HepG2 (cell line): ENCODE measurements around the gene SLC35B2. TPM values are rescaled to one million over a fixed set of nuclear protein-coding genes. Genes with fewer than 3 reads are reported as not detected.

ENCODE experiments used
- ATRX ChIP-seq: sonication (generic); formaldehyde crosslinking; IDR thresholded peaks from 2 replicates; pipeline ENCODE4 v1.4.0; 2020; ENCODE audit warnings: missing genetic modification reagents, borderline replicate concordance
- BCL6 ChIP-seq: IDR thresholded peaks from 2 replicates; pipeline ENCODE4 v1.6.1; 2016; ENCODE audit warnings: missing genetic modification reagents, missing compliant biosample characterization
- DMAP1 ChIP-seq: IDR thresholded peaks from 2 replicates; pipeline ENCODE4 v1.6.1; 2016
- KAT8 ChIP-seq: IDR thresholded peaks from 2 replicates; pipeline ENCODE4 v1.6.1; 2016; ENCODE audit warnings: missing genetic modification reagents, missing compliant biosample characterization
- KDM3A ChIP-seq: IDR thresholded peaks from 2 replicates; pipeline ENCODE4 v1.6.1; 2018; ENCODE audit warnings: low read depth, missing compliant biosample characterization
- KDM6A ChIP-seq: IDR thresholded peaks from 2 replicates; pipeline ENCODE4 v1.6.1; 2016; ENCODE audit warnings: low read depth
- MAFF ChIP-seq: IDR thresholded peaks from 2 replicates; pipeline ENCODE4 v1.6.1; 2011; ENCODE audit warnings: low read depth, low read length, improper control_type of control experiment
- NR2F6 ChIP-seq, 2 experiments: IDR thresholded peaks; 2 replicates each; pipeline ENCODE4 v1.6.1; 2016; ENCODE audit warnings: antibody characterized with exemption in 1 of 2, mild to moderate bottlenecking in 1 of 2
- PCBP1 ChIP-seq: fragments of 200-400 bp; formaldehyde crosslinking; IDR thresholded peaks from 2 replicates; pipeline ENCODE4 v1.6.1; 2017; ENCODE audit warnings: mild to moderate bottlenecking, low read depth, low read length, borderline replicate concordance
- PHF8 ChIP-seq: sonication (generic); formaldehyde crosslinking; IDR thresholded peaks from 2 replicates; pipeline ENCODE4 v1.5.0; 2020; ENCODE audit warnings: missing genetic modification reagents
- PTBP1 ChIP-seq: fragments of 200-400 bp; formaldehyde crosslinking; IDR thresholded peaks from 2 replicates; pipeline ENCODE4 v1.6.1; 2018; ENCODE audit warnings: low read length, low read depth; ENCODE audit not compliant: poor library complexity, severe bottlenecking
- RELA ChIP-seq: sonication (generic); formaldehyde crosslinking; IDR thresholded peaks from 2 replicates; pipeline ENCODE4 v1.4.0; 2020; ENCODE audit warnings: missing genetic modification reagents
- SKI ChIP-seq: fragments of 450-650 bp; IDR thresholded peaks from one replicate; pipeline ENCODE4 v1.6.1; 2018; ENCODE audit warnings: mild to moderate bottlenecking; ENCODE audit not compliant: partially characterized antibody
- SOX6 ChIP-seq, 2 experiments: fragments of 450-650 bp in 1 of 2; sonication (generic) in 1 of 2; formaldehyde crosslinking in 1 of 2; IDR thresholded peaks; 2 replicates each; pipeline versions ENCODE4 v1.4.0 to v1.6.1; 2017 to 2020; ENCODE audit warnings: antibody characterized with exemption in 1 of 2, mild to moderate bottlenecking in 1 of 2, missing genetic modification reagents in 1 of 2
- ZBTB21 ChIP-seq: sonication (generic); formaldehyde crosslinking; IDR thresholded peaks from 2 replicates; pipeline ENCODE4 v1.4.0; 2020; ENCODE audit warnings: missing genetic modification reagents
- ZNF335 ChIP-seq: sonication (generic); formaldehyde crosslinking; IDR thresholded peaks from 2 replicates; pipeline ENCODE4 v1.4.0; 2020; ENCODE audit warnings: missing genetic modification reagents
- ZNF543 ChIP-seq: sonication (generic); formaldehyde crosslinking; IDR thresholded peaks from 2 replicates; pipeline ENCODE4 v1.4.0; 2020; ENCODE audit warnings: mild to moderate bottlenecking, missing genetic modification reagents
- ZNF563 ChIP-seq: sonication (generic); formaldehyde crosslinking; IDR thresholded peaks from 2 replicates; pipeline ENCODE4 v1.8.0; 2022; ENCODE audit warnings: mild to moderate bottlenecking, moderate library complexity, missing genetic modification reagents
- ZNF605 ChIP-seq: sonication (generic); formaldehyde crosslinking; IDR thresholded peaks from 2 replicates; pipeline ENCODE4 v1.8.0; 2022; ENCODE audit warnings: mild to moderate bottlenecking, missing genetic modification reagents
- ZNF615 ChIP-seq: sonication (generic); formaldehyde crosslinking; IDR thresholded peaks from 2 replicates; pipeline ENCODE4 v1.5.0; 2020; ENCODE audit warnings: mild to moderate bottlenecking, missing genetic modification reagents, borderline replicate concordance
- polyA plus RNA-seq, 8 experiments: library from polyadenylated mRNA; depleted of rRNA in 3 of 8; stranded (reverse) in 7 of 8; unstranded in 1 of 8; fragments of >200 nt; fragmentation: Illumina TruSeq in 4 of 8; extraction: Trizol in 4 of 8; gene quantifications; 2 replicates each; pipeline versions ENCODE4 v1.2.1 to v1.2.3, GENCODE V29; 2011 to 2016; ENCODE audit warnings: low read depth in 4 of 8, missing spikeins in 1 of 8, mixed read lengths in 1 of 8; ENCODE audit not compliant: insufficient read depth in 1 of 8
- total RNA-seq, 5 experiments: library from RNA; depleted of rRNA; stranded (reverse); fragments of >200 nt; fragmentation: Illumina TruSeq; extraction: Trizol; gene quantifications; 2 replicates each; pipeline ENCODE4 v1.2.3, GENCODE V29; 2016; ENCODE audit warnings: low read depth in 1 of 5
- TF ChIP-seq, protein P1 (sequence below): IDR thresholded peaks from 2 replicates; pipeline ENCODE4 v1.6.1; 2016; ENCODE audit warnings: missing biosample characterization, missing genetic modification reagents, low read depth
- TF ChIP-seq, protein P2 (sequence below): sonication (generic); formaldehyde crosslinking; IDR thresholded peaks from 2 replicates; pipeline ENCODE4 v1.4.0; 2020; ENCODE audit warnings: mild to moderate bottlenecking, missing genetic modification reagents
- TF ChIP-seq, protein P3 (sequence below): sonication (generic); formaldehyde crosslinking; IDR thresholded peaks from 2 replicates; pipeline ENCODE4; 2020; ENCODE audit warnings: missing genetic modification reagents, mild to moderate bottlenecking, borderline replicate concordance
- TF ChIP-seq, protein P4 (sequence below): sonication (generic); formaldehyde crosslinking; IDR thresholded peaks from 2 replicates; pipeline ENCODE4 v1.8.1; 2023; ENCODE audit warnings: missing genetic modification reagents, mild to moderate bottlenecking, borderline replicate concordance

Gene SLC35B2
- total and polyA plus RNA-seq, 2 of the 13 experiments (the other 11 are each of a cell fraction or from before 2014, with no cell fraction given), result 61.1 to 148 TPM

DNA sequence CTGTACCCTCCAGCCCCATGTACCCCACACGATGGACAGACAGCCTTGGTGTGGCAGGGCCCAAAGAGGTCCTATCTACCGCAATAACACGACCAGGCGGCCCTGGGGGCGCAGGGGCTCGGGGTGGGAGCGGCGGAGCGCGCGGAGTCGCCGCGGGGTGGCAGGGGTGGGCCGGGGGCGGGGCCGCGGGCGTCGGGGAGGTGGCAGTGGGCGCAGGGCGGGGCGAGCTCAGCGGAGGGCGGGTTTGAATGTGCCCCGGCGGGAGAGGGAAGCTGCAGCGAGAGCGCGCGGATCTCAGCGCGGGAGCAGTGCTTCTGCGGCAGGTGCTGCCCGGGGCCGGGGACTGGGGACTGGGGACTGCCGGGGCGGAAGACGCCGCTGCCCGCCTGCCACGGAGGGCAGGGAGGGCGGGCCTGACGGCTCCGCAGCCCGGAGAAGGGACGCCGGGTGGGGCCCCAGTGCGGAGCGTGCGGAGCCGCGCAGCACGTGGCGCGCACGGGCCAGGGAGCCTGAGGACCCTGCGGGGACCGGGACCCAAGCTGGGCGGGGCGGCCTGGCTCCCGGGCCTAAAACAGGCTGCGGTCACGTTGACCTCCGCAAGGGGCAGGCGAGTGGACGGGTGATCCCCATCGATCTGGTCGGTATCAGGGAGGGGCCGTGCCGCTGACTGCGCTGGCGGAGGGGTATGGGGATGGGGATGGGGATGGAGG lies 33.9 kb downstream of the SLC35B2 start, which contains the start of gene SLC29A1 (continued):
- TF ChIP-seq PTBP1 (no peak), DMAP1 (CRISPR knock-in tag) (peak; percentile 63; the same call in 1 of the 2 replicates), ZNF563 (peak; percentile 64; the same call in 1 of the 2 replicates), ATRX (CRISPR knock-in tag) (no peak), SKI (peak; percentile 38), ZNF543 (CRISPR knock-in tag) (no peak), KAT8 (no peak), RELA (CRISPR knock-in tag) (0 out of 2 replicates have a peak, but pooled peaks have one; percentile 40), ZNF615 (no peak), PHF8 (peak; percentile 66), MAFF (no peak), NR2F6 (IDR thresholded peaks at IDR 0.05) (peak; percentile 57), NR2F6 (CRISPR knock-in tag; IDR thresholded peaks at IDR 0.05) (peak; percentile 74), KDM3A (no peak), BCL6 (peak; percentile 51; the same call in 1 of the 2 replicates), ZNF335 (CRISPR knock-in tag) (no peak), PCBP1 (no peak), SOX6 (IDR thresholded peaks at IDR 0.05) (no peak), SOX6 (CRISPR knock-in tag; IDR thresholded peaks at IDR 0.05) (0 out of 2 replicates have a peak, but pooled peaks have one; percentile 28), ZBTB21 (CRISPR knock-in tag) (no peak), ZNF605 (CRISPR knock-in tag) (no peak), KDM6A (CRISPR knock-in tag) (no peak)
- TF ChIP-seq, protein P1, sequence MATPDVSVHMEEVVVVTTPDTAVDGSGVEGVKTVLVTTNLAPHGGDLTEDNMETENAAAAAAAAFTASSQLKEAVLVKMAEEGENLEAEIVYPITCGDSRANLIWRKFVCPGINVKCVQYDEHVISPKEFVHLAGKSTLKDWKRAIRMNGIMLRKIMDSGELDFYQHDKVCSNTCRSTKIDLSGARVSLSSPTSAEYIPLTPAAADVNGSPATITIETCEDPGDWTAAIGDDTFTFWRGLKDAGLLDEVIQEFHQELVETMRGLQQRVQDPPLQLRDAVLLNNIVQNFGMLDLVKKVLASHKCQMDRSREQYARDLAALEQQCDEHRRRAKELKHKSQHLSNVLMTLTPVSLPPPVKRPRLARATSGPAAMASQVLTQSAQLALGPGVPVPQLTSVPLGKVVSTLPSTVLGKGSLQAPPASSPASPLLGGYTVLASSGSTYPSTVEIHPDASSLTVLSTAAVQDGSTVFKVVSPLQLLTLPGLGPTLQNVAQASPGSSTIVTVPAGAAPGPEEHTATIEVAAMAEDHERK (CRISPR knock-in tag), result no peak
- TF ChIP-seq, protein P2, sequence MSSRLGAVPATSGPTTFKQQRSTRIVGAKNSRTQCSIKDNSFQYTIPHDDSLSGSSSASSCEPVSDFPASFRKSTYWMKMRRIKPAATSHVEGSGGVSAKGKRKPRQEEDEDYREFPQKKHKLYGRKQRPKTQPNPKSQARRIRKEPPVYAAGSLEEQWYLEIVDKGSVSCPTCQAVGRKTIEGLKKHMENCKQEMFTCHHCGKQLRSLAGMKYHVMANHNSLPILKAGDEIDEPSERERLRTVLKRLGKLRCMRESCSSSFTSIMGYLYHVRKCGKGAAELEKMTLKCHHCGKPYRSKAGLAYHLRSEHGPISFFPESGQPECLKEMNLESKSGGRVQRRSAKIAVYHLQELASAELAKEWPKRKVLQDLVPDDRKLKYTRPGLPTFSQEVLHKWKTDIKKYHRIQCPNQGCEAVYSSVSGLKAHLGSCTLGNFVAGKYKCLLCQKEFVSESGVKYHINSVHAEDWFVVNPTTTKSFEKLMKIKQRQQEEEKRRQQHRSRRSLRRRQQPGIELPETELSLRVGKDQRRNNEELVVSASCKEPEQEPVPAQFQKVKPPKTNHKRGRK, result no peak; the same call in 1 of the 2 replicates
- TF ChIP-seq, protein P3, sequence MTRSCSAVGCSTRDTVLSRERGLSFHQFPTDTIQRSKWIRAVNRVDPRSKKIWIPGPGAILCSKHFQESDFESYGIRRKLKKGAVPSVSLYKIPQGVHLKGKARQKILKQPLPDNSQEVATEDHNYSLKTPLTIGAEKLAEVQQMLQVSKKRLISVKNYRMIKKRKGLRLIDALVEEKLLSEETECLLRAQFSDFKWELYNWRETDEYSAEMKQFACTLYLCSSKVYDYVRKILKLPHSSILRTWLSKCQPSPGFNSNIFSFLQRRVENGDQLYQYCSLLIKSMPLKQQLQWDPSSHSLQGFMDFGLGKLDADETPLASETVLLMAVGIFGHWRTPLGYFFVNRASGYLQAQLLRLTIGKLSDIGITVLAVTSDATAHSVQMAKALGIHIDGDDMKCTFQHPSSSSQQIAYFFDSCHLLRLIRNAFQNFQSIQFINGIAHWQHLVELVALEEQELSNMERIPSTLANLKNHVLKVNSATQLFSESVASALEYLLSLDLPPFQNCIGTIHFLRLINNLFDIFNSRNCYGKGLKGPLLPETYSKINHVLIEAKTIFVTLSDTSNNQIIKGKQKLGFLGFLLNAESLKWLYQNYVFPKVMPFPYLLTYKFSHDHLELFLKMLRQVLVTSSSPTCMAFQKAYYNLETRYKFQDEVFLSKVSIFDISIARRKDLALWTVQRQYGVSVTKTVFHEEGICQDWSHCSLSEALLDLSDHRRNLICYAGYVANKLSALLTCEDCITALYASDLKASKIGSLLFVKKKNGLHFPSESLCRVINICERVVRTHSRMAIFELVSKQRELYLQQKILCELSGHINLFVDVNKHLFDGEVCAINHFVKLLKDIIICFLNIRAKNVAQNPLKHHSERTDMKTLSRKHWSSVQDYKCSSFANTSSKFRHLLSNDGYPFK (CRISPR knock-in tag), result no peak
- TF ChIP-seq, protein P4, sequence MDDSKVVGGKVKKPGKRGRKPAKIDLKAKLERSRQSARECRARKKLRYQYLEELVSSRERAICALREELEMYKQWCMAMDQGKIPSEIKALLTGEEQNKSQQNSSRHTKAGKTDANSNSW, result no peak
